GM18861 (cell line): ENCODE measurements around the gene NOC2L.
"Not testable (repeated sequence)": the region's sequence is repeated elsewhere in the genome, so short reads cannot be mapped to it uniquely, and the experiment has no call there.

Source experiments
- ATAC-seq: cut with Tn5 transposase; IDR thresholded peaks from one replicate; pipeline ENCODE4 v1.9.1; 2021; ENCODE audit not compliant: unreplicated experiment

The NOC2L gene

GRCh38 chr1:905071-905749, 53.8 kb downstream of the NOC2L start:
- no peak for ATAC-seq

GRCh38 chr1:904310-904950, 54.6 kb downstream of the NOC2L start:
- ATAC-seq = peak; percentile 48

- ATAC-seq = no peak
Observed at GRCh38 chr1:903721-904271, 55.3 kb downstream of the NOC2L start.

- no peak for ATAC-seq
Observed at GRCh38 chr1:903305-903704, 55.8 kb downstream of the NOC2L start.

- ATAC-seq = no peak
Observed at GRCh38 chr1:902802-903201, 56.3 kb downstream of the NOC2L start.

GRCh38 chr1:901108-901859, 57.8 kb downstream of the NOC2L start:
- no peak for ATAC-seq

- ATAC-seq = no peak
Observed at GRCh38 chr1:899636-900317, 59.3 kb downstream of the NOC2L start.

- ATAC-seq = not testable (repeated sequence)
Observed at GRCh38 chr1:897951-898350, 61.1 kb downstream of the NOC2L start.

GRCh38 chr1:897226-897625, 61.8 kb downstream of the NOC2L start:
- ATAC-seq = no peak
